LNCaP clone FGC (cell line): ENCODE results near the gene PALLD.

Source experiments
- DNase-seq: peaks from one replicate; pipeline ENCODE4 v3.0.0-alpha.2; 2011; ENCODE audit warnings: low read depth
- H3K4me3 ChIP-seq: 2 replicates; pipeline ENCODE4 v1.5.1; 2011; ENCODE audit warnings: mild to moderate bottlenecking, low read depth, low read length, control low read depth
- CTCF ChIP-seq: IDR thresholded peaks from 2 replicates; pipeline ENCODE4 v1.5.1; 2012; ENCODE audit warnings: mild to moderate bottlenecking; ENCODE audit not compliant: control insufficient read depth, insufficient read depth; ENCODE audit errors: extremely low read depth

Gene PALLD

GRCh38 chr4:168751263-168752225 lies 254.7 kb downstream of the PALLD start:
- no peak for TF ChIP-seq CTCF
- H3K4me3 ChIP-seq, result no peak overlapping the region
- no peak for DNase-seq

DNA sequence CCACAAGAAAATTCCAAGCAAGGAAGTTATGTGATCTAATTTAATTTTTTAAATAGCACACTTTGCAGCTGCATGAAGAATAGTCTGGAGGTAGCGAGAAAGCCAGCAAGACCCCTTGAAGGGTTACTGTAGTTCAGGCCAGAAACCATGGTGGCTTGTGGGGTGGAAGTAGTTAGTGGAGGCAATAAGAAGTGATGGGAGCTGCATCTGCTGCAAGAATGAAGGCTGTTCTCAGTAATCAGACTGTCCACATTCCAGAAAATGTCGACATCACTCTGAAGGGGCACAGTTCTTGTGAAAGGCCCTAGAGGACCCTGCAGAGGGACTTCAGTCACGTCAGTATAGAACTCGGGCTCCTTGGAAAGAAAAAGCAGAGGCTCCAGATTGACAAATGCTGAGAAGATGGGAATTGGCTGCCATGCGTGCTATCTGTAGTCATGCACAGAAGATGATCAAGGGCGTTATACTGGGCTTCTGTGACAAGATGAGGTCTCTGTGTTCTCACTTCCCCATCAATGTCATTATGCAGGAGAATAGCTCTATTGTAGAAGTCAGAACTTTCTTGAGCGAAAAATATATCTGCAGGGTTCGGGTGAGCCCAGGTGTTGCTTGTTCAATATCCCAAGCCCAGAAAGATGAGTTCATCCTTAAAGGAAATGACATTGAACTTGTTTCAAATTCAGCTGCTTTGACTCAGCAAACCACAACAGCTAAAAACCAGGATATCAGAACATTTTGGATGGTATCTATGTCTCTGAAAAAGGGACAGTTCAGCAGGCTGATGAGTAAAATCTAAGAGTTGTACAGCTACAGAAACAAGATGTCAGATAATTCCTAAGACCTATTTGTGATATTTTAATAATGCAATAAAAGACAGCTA lies 259.0 kb downstream of the PALLD start:
- no peak for TF ChIP-seq CTCF
- H3K4me3 ChIP-seq, result no peak overlapping the region
- no peak for DNase-seq

DNA sequence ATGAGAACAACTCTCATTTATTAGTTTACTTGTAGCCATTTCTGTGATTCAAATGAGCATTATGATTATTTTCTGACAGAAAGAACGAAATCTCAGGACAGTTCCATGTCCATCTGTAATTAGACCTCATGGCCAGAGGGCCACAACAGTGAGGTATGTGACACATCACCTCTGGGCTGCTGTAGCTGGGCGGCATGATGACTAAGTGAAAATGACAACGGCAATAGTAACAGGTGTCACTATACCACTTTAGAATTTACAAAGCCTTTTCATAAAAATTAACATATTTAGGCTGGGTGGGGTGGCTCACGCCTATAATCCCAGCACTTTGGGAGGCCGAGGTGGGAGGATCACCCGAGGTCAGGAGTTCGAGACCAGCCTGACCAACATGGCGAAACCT lies 260.6 kb downstream of the PALLD start:
- no peak overlapping the region for H3K4me3 ChIP-seq
- TF ChIP-seq CTCF, result no peak
- DNase-seq, result no peak

- no peak for TF ChIP-seq CTCF
- no peak for DNase-seq
- H3K4me3 ChIP-seq, result no peak overlapping the region
Measured at GRCh38 chr4:168758351-168758876, 261.6 kb downstream of the PALLD start.

DNA sequence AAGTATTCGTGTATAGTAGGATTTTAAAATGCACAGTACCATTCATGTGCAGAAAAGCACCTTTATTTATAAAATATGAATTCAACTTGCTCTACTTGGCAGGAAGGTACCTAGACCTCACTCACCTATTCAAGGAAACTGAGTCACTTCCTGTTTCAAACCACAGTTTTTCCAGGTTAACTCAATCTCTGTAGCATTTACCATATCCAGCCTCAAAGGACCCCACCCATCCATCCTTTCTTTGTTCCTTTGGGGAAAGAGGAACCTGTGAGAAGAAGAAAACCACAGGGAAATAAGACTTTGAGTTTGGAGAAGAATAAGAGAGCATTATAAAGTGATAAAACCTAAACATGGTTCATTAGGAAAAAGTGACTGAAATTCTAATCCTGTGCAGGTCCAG lies 262.5 kb downstream of the PALLD start:
- TF ChIP-seq CTCF, result no peak
- no peak overlapping the region for H3K4me3 ChIP-seq
- no peak for DNase-seq

DNA sequence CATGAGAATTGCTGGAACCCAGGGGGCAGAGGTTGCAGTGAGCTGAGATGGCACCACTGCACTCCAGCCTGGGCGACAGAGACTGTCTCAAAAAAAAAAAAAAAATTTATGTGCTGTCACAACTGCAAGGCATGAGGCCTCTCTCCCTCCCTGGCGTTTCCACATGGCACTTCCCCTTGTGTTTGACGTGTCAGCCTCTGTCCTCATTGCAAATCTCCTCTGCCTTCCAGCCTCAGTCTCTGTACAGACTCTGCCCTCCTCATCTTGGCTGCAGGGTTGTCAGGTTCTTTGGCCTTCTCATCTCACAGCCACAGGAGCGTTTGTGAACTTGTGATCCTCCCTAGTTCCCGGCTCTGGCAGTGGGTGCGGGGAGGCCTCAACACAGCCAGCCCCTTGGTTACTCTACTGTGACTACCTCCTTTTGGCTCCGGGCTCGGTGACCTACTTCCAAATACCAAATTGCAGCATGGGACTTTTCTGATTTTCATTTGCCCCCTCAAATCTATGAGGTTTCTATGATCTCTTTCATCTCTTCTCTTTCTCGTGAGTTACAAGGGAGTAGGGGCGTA lies 263.2 kb downstream of the PALLD start:
- H3K4me3 ChIP-seq, result no peak overlapping the region
- DNase-seq, result no peak
- TF ChIP-seq CTCF, result no peak
